ENCODE measurements around the gene FAM236B.
"Not testable (repeated sequence)": the region's sequence is repeated elsewhere in the genome, so short reads cannot be mapped to it uniquely, and the experiment has no call there.

The FAM236B gene

GRCh38 chrX:72782560-72782959 is at the start of gene FAM236B:
Gene FAM236B (minus strand): TSS chrX:72782660. CDS start chrX:72782560, 100 bp downstream.
- not testable (repeated sequence) for FAIRE-seq; DNase-seq (ENCODE audit: insufficient read length, low spot score)

- not testable (repeated sequence) for FAIRE-seq; DNase-seq (ENCODE audit: insufficient read length, low spot score)
Measured at GRCh38 chrX:72830701-72831100, 48.2 kb upstream of the FAM236B start.

- DNase-seq (ENCODE audit: insufficient read length, low spot score); FAIRE-seq: not testable (repeated sequence)
Measured at GRCh38 chrX:72808110-72808509, 25.6 kb upstream of the FAM236B start, which contains the start of gene FAM236D. Gene FAM236D (minus strand): TSS chrX:72808210. CDS start chrX:72808110, 100 bp downstream.

- FAIRE-seq; DNase-seq (ENCODE audit: insufficient read length, low spot score): not testable (repeated sequence)
Measured at GRCh38 chrX:72790390-72790789, 7.9 kb upstream of the FAM236B start.

GRCh38 chrX:72788142-72788541 is 5.7 kb upstream of the FAM236B start:
- DNase-seq (ENCODE audit: insufficient read length, low spot score); FAIRE-seq: not testable (repeated sequence)

GRCh38 chrX:72783964-72784363 is 1.5 kb upstream of the FAM236B start:
- not testable (repeated sequence) for DNase-seq (ENCODE audit: insufficient read length, low spot score); FAIRE-seq

- not testable (repeated sequence) for FAIRE-seq; DNase-seq (ENCODE audit: insufficient read length, low spot score)
Measured at GRCh38 chrX:72783365-72783936, 991 bp upstream of the FAM236B start.

- peak; percentile 92 for FAIRE-seq
- DNase-seq (ENCODE audit: insufficient read length, low spot score): not testable (repeated sequence)
Measured at GRCh38 chrX:72778146-72778545, 4.3 kb downstream of the FAM236B start.

- peak; percentile 83 for FAIRE-seq
Measured at GRCh38 chrX:72777467-72777790, 5.0 kb downstream of the FAM236B start.

GRCh38 chrX:72776653-72777466 is 5.6 kb downstream of the FAM236B start, which contains the start of gene DMRTC1B:
Gene DMRTC1B (plus strand): TSS chrX:72776890. CDS start chrX:72845136, 68,246 bp downstream.
- not testable (repeated sequence) for DNase-seq (ENCODE audit: insufficient read length, low spot score)
- peak; percentile 94 for FAIRE-seq

More at GRCh38 chrX:72777467-72777790, 5.0 kb downstream of the FAM236B start:
- DNase-seq (ENCODE audit: insufficient read length, low spot score): not testable (repeated sequence)

- FAIRE-seq; DNase-seq (ENCODE audit: insufficient read length, low spot score): not testable (repeated sequence)
Measured at GRCh38 chrX:72760454-72760853, 22.0 kb downstream of the FAM236B start.

- FAIRE-seq: not testable (repeated sequence)
Measured at GRCh38 chrX:72748545-72748944, 33.9 kb downstream of the FAM236B start.

GRCh38 chrX:72745546-72745945 is 36.9 kb downstream of the FAM236B start:
- FAIRE-seq; DNase-seq (ENCODE audit: insufficient read length, low spot score): not testable (repeated sequence)

More at GRCh38 chrX:72748545-72748944, 33.9 kb downstream of the FAM236B start:
- not testable (repeated sequence) for DNase-seq (ENCODE audit: insufficient read length, low spot score)

- FAIRE-seq: no peak
- DNase-seq (ENCODE audit: insufficient read length, low spot score): no peak
Measured at GRCh38 chrX:72735561-72735960, 46.9 kb downstream of the FAM236B start.

GRCh38 chrX:72733636-72734035 is 48.8 kb downstream of the FAM236B start:
- FAIRE-seq: not testable (repeated sequence)

More at GRCh38 chrX:72733636-72734035, 48.8 kb downstream of the FAM236B start:
- not testable (repeated sequence) for DNase-seq (ENCODE audit: insufficient read length, low spot score)
